Renal cortical epithelial cell (primary cell): Measurements from ENCODE around the gene RBMX2. TPM values are rescaled to one million over a fixed set of nuclear protein-coding genes. Genes with fewer than 3 reads are reported as not detected.

ENCODE experiments used
- DNase-seq: peaks from one replicate; pipeline ENCODE4 v3.0.0-alpha.2; 2011; ENCODE audit warnings: low read depth
- total RNA-seq: library from RNA; depleted of rRNA; stranded (reverse); fragments of >200 nt; gene quantifications from 2 replicates; pipeline ENCODE4 v1.2.3, GENCODE V29; 2014

RBMX2 gene
- total RNA-seq, 1 donor from 2014 or later, result 18.5 TPM

GRCh38 chrX:130444641-130445336, 43.0 kb downstream of the RBMX2 start:
- no peak for DNase-seq

- DNase-seq, result no peak
Observed at GRCh38 chrX:130446974-130447373, 45.2 kb downstream of the RBMX2 start.

Other genes with a start within 250 kb of the RBMX2 start
- gene AIFM1, start 236.1 kb upstream of the RBMX2 start, total RNA-seq, result 22.1 and 60.4 TPM in 2 replicates
- 0.15 and 1.4 TPM in 2 replicates for gene RAB33A, start 230.0 kb upstream of the RBMX2 start, total RNA-seq
- gene ZNF280C, start 133.1 kb upstream of the RBMX2 start, total RNA-seq, result 2.6 and 6.0 TPM in 2 replicates
- 4.9 and 12.0 TPM in 2 replicates for gene SLC25A14, start 62.1 kb upstream of the RBMX2 start, total RNA-seq
- gene GPR119, start 16.3 kb upstream of the RBMX2 start, total RNA-seq, result not detected in 2 replicates